Stimulated activated CD8-positive, alpha-beta memory T cell treated with anti-CD3 and anti-CD28 coated beads, Interleukin-15, amount 100 ng/mL, for 1 hour (primary cell): ENCODE results near the gene ZNF438.
"Not testable (repeated sequence)": the region's sequence is repeated elsewhere in the genome, so short reads cannot be mapped to it uniquely, and the experiment has no call there.

Experiments
- DNase-seq: peaks from one replicate; pipeline ENCODE4 v3.0.0-alpha.2; 2020; ENCODE audit warnings: low read depth

Gene ZNF438

DNA sequence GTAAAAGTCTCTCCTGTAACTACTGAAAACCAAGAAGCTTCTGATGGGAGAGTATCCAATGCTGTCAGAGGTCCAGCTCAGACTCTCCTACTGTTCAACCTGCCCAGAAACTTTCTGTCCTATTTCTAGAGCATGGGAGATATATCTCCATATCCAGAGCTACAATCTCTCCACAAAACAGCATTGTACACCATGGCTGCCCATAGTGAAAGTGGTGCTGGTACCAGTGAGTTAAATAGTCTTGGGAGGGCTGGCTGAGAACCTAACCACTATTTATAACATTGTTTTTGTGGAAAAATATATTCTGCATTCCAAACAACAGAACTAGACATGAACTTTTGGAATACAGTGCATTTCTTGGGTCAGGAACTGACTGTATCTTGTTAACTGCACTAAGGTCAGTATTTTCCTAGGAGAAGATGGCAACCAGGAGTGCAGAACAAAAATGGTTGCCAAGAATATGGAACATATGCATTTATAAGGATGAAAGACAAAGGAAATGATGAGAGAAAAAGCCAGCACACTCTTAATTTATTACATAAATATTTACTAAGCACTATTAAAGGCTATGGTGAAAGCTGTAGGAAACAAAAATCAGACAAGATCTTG lies 91.9 kb downstream of the ZNF438 start:
- DNase-seq, result no peak

- no peak for DNase-seq
Observed at GRCh38 chr10:30935078-30935477, 96.6 kb downstream of the ZNF438 start.

GRCh38 chr10:30931094-30931493 lies 100.6 kb downstream of the ZNF438 start:
- no peak for DNase-seq

DNA sequence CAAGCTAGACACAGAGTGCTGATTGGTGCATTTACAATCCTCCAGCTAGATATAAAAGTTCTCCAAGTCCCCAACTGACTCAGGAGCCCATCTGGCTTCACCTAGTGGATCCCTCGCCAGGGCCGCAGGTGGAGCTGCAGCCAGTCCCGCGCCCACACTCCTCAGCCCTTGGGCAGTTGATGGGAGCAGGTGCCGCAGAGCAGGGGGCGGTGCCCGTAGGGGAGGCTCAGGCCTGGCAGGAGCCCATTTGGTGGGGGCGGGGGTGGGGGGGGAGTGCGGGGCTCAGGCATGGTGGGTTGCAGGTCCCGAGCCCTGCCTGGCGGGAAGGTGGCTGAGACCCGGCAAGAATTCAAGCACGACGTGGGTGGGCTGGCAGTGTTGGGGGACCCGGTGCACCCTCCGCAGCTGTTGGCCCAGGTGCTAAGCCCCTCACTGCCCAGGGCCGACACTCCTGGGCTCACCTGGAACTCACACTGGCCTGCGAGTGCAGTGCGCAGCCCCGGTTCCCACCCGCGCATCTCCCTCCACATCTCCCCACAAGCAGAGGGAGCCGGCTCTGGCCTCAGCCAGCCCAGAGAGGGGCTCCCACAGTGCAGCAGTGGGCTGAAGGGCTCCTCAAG lies 101.7 kb downstream of the ZNF438 start:
- no peak for DNase-seq

- DNase-seq, result not testable (repeated sequence)
Observed at GRCh38 chr10:30929311-30929729, 102.3 kb downstream of the ZNF438 start.

GRCh38 chr10:30928742-30929141 lies 102.9 kb downstream of the ZNF438 start:
- DNase-seq, result no peak

- DNase-seq, result no peak
Observed at GRCh38 chr10:30918651-30919050, 113.0 kb downstream of the ZNF438 start.

DNA sequence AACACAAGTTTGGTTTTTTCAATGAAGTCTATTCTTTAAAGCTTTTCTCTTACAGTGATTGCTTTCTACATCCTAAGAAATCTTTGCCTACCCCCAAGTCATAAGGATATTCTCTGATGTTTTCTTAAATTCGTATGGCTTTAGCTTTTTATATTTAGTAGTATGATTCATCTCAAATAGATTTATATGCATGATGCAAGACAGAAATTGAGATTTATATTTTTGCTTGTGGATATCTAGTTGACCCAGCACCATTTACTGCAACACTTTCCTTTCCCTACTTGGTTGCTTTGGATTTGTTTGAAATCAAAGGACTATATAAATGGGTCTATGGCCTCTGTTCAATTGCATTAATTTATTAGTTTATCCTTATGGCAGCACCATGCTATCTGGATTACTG lies 113.9 kb downstream of the ZNF438 start:
- DNase-seq, result no peak

DNA sequence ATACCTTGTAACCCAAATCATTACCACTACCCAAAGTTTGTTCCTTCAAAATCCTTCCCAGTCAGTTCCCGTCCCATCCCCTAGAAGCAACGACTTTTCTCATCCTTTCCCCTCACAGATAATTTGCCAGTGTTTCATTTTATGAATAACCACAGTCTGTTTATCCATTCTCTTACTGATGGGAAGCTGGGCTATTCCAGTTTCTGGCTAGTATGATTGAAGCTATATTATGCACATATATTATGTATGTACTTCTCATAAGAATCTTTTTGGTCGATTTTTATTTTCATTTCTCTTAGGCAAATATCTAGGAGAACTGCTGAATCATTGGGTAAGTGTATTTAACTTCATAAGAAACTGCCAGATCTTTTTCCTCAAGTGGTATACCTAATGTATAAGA lies 114.6 kb downstream of the ZNF438 start:
- no peak for DNase-seq

GRCh38 chr10:30915146-30915545 lies 116.5 kb downstream of the ZNF438 start:
- no peak for DNase-seq

- no peak for DNase-seq
Observed at GRCh38 chr10:30911303-30911863, 120.3 kb downstream of the ZNF438 start.

- no peak for DNase-seq
Observed at GRCh38 chr10:30903397-30904138, 128.1 kb downstream of the ZNF438 start.

- DNase-seq, result no peak
Observed at GRCh38 chr10:30902621-30903396, 128.9 kb downstream of the ZNF438 start.

DNA sequence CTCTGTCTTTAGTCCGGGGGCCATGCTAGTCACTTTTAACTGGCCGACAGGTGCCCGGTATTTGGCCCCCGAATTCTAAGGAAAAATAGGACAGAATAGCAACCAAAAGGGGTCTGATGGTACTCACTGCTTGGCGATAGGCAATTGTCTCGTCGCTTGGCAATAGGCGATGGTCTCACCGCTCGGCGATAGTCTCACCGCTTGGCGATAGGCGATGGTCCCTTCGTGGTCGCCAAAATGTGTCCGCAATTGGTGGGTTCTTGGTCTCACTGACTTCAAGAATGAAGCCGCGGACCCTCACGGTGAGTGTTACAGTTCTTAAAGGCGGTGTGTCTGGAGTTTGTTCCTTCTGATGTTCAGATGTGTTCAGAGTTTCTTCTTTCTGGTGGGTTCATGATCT lies 130.2 kb downstream of the ZNF438 start:
- not testable (repeated sequence) for DNase-seq

GRCh38 chr10:30898964-30899363 lies 132.7 kb downstream of the ZNF438 start:
- no peak for DNase-seq

GRCh38 chr10:30897547-30897946 lies 134.1 kb downstream of the ZNF438 start:
- no peak for DNase-seq

DNA sequence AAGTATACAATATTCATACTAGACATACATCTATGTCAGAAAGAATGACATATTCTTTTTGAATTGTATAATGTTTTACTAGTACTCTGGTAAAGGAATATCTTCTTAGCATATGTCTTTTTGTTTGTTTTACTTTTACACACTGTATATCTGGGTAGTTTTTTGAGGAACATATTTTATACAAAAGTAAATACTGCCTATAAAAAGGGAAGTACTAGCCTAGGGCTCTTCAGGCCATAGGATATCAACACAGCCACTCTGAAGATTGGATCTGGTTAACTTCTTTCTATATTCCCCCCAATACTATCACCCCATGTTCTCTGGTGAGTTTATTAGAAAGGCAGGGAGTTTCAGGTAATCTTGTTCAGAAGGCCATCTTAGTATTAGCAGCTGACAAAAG lies 134.6 kb downstream of the ZNF438 start:
- DNase-seq, result no peak

DNA sequence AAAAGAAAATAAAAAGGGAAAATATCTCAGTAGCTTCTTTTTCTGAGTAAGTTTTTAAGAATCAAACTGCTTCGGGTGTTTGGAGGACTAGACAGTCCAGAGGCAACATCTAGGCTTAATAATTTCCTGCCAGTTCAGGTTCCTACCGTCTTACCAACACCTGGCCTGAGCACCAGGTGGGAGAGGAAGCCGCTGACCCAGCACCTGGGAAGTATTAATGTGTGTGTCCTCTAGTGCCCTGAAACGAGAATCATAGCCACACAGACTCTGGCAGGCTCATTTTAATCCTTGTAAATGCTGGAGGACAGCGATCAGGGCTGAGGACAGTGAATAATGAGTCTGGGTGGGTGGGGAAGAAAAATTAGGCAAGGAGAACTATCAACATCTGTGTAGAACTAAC lies 137.4 kb downstream of the ZNF438 start:
- DNase-seq, result no peak

- no peak for DNase-seq
Observed at GRCh38 chr10:30893208-30893607, 138.5 kb downstream of the ZNF438 start.

DNA sequence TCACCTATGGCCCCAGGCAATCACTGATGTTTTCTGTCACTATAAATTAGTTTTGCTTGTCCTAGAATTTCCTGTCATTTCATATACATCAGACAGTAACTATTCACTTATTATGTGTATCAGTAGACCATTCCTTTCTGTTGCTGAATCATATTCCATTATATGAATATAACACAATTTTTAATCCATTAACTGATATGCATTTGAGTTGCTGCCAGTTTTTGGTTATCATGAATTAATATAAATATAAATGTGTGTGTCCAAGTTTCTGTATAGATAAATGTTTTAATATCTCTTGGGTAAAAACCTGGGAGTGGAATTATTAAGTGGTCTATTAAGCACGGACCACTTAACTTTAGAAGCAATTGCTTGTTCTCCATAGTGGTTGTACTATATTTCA lies 143.8 kb downstream of the ZNF438 start:
- no peak for DNase-seq

DNA sequence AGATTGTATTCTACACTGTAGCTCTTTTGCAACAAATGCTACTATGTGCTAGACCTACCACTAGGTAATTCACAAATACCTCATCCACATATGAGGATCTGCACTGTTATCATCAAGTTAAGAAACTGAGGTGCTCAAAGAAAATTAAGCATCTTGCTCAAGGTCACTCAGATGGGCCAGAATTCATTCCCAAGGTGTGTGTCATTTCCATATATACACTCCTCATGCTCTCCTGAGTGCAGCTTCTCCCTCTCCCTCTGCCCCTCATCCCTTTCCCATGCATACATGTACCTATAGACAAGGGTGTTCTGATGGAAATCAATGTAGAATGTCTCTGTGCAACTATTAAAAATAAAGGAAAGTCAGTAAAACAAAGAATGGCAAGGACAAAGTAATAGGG lies 146.2 kb downstream of the ZNF438 start:
- DNase-seq, result no peak

DNA sequence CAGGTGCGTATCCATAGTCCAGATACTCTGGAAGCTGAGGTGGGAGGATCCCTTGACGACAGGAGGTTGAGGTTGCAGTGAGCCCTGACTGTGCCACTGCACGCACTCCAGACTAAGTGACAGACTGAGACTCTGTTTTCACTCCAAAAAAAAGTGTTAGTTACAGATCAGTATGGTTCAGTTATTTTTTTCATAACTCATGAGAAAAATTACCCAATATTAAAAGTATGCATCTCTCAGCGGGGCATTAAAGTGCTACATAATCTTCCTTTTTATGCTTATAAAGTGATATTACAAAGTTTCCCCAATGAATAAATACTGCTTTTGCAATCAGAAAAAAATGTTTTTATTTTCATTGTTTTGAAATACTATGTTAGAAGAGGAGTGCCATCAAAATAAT lies 147.9 kb downstream of the ZNF438 start:
- DNase-seq, result no peak
